ENCODE results near the gene PCDHGA10. TPM values are rescaled to one million over a fixed set of nuclear protein-coding genes. Genes with fewer than 3 reads are reported as not detected.

PCDHGA10 gene
- total RNA-seq, 6 experiments from 2014 or later, result 1.5 to 4.6 (median 2.8) TPM

- no peaks in the 10 kb centered on the region for H3K36me3 ChIP-seq
- H3K4me3 ChIP-seq, result peak within 1 kb of the TSS in 1 of 3 donors; percentile 13
- WGBS (ENCODE audit: insufficient coverage, low coverage, low lambda C conversion rate, missing lambda C conversion rate), result 18% methylated on average over 21 of the region's 42 CpGs
- peak in 3 of 4 donors; percentile 34 to 72 (median 63) for ATAC-seq
- DNase-seq, result peak in 1 of 3 donors; percentile 44
- peaks cover 0 to 41% (median 19%) of the 10 kb centered on the region in 4 donors for H3K9me3 ChIP-seq
- H3K27me3 ChIP-seq, result no peaks in the 10 kb centered on the region
- intact Hi-C loops (cut with DNase I), result no loop called here
- H3K27ac ChIP-seq, result no peak within 1 kb of the TSS
- no peak for TF ChIP-seq POLR2A (IDR thresholded peaks at IDR 0.05)
- peak; percentile 17 to 38 (median 26) for TF ChIP-seq CTCF (IDR thresholded peaks at IDR 0.05)
- H3K4me1 ChIP-seq, result no peaks in the 10 kb centered on the region
Observed at GRCh38 chr5:141420855-141421488, 8.2 kb downstream of the PCDHGA10 start, which contains the start of gene PCDHGA11. Gene PCDHGA11 (plus strand): TSS chr5:141421051. CDS start chr5:141421228, 177 bp downstream.

- peak overlapping the region in 1 of 3 donors; percentile 13 for H3K4me3 ChIP-seq
- intact Hi-C loops (cut with DNase I), result no loop called here
Observed at GRCh38 chr5:141421489-141421855, 8.7 kb downstream of the PCDHGA10 start.

GRCh38 chr5:141422742-141423291 is 10.0 kb downstream of the PCDHGA10 start:
- Histone ChIP-seq H3K27ac (no peak overlapping the region), H3K36me3 (no peaks in the 10 kb centered on the region), H3K4me3 (no peak overlapping the region), H3K27me3 (no peaks in the 10 kb centered on the region), H3K9me3 (peaks cover 0 to 39% (median 22%) of the 10 kb centered on the region in 4 donors), H3K4me1 (no peaks in the 10 kb centered on the region)
- ATAC-seq, result no peak
- 60% methylated on average over 1 of the region's 42 CpGs for WGBS (ENCODE audit: insufficient coverage, low coverage, low lambda C conversion rate, missing lambda C conversion rate)
- DNase-seq, result no peak
- TF ChIP-seq POLR2A (IDR thresholded peaks at IDR 0.05) (no peak), CTCF (IDR thresholded peaks at IDR 0.05) (no peak)
- intact Hi-C loops (cut with DNase I), result no loop called here

More at GRCh38 chr5:141421489-141421855, 8.7 kb downstream of the PCDHGA10 start:
- WGBS (ENCODE audit: insufficient coverage, low coverage, low lambda C conversion rate, missing lambda C conversion rate), result 22% methylated on average over 13 of the region's 13 CpGs
- no peaks in the 10 kb centered on the region for H3K27me3 ChIP-seq
- no peaks in the 10 kb centered on the region for H3K4me1 ChIP-seq
- DNase-seq (no peak), ATAC-seq (no peak)
- H3K9me3 ChIP-seq, result peaks cover 0 to 37% (median 19%) of the 10 kb centered on the region in 4 donors
- H3K27ac ChIP-seq, result no peak overlapping the region
- no peaks in the 10 kb centered on the region for H3K36me3 ChIP-seq
- TF ChIP-seq POLR2A (IDR thresholded peaks at IDR 0.05) (no peak), CTCF (IDR thresholded peaks at IDR 0.05) (no peak)

GRCh38 chr5:141427783-141428426 is 15.1 kb downstream of the PCDHGA10 start:
- H3K36me3 ChIP-seq, result no peaks in the 10 kb centered on the region
- peaks cover 0 to 20% (median 7%) of the 10 kb centered on the region in 4 donors for H3K9me3 ChIP-seq
- 52% methylated on average over 6 of the region's 53 CpGs for WGBS (ENCODE audit: insufficient coverage, low coverage, low lambda C conversion rate, missing lambda C conversion rate)
- ATAC-seq, result no peak
- intact Hi-C loops (cut with DNase I), result no loop called here
- TF ChIP-seq CTCF (IDR thresholded peaks at IDR 0.05), result no peak
- TF ChIP-seq POLR2A (IDR thresholded peaks at IDR 0.05), result no peak
- no peak overlapping the region for H3K27ac ChIP-seq
- H3K4me3 ChIP-seq, result no peak overlapping the region
- no peaks in the 10 kb centered on the region for H3K27me3 ChIP-seq
- no peaks in the 10 kb centered on the region for H3K4me1 ChIP-seq
- no peak for DNase-seq
